Activated naive CD4-positive, alpha-beta T cell treated with anti-CD3 and anti-CD28 coated beads, Interleukin-2, amount 10 ng/mL, durations not matched to agents 7 days and 5 days (primary cell): ENCODE results near the gene CMTM8.

Experiments
- CTCF ChIA-PET: fragments of 350-600 bp; sonication (Branson Sonifier 250); formaldehyde crosslinking; loops from one replicate; lab custom pipeline; 2021; ENCODE audit warnings: antibody characterized with exemption; lab: Charles Lee
- DNase-seq: peaks from one replicate; pipeline ENCODE4 v3.0.0-alpha.2; 2020
- H3K27ac Mint-ChIP-seq: one replicate; pipeline ENCODE4 v1.8.0; 2021; ENCODE audit warnings: mild to moderate bottlenecking, moderate library complexity, mixed read lengths
- H3K27me3 Mint-ChIP-seq: one replicate; pipeline ENCODE4 v1.8.0; 2021; ENCODE audit warnings: mild to moderate bottlenecking, mixed read lengths
- H3K36me3 Mint-ChIP-seq: one replicate; pipeline ENCODE4 v1.8.0; 2021; ENCODE audit warnings: mixed read lengths
- H3K4me1 Mint-ChIP-seq: one replicate; pipeline ENCODE4 v1.8.0; 2021; ENCODE audit warnings: mixed read lengths
- H3K4me3 Mint-ChIP-seq: one replicate; pipeline ENCODE4 v1.8.0; 2021; ENCODE audit warnings: mild to moderate bottlenecking, moderate library complexity, mixed read lengths
- H3K9me3 Mint-ChIP-seq: one replicate; pipeline ENCODE4 v1.8.0; 2021; ENCODE audit warnings: mixed read lengths

CMTM8 gene

DNA sequence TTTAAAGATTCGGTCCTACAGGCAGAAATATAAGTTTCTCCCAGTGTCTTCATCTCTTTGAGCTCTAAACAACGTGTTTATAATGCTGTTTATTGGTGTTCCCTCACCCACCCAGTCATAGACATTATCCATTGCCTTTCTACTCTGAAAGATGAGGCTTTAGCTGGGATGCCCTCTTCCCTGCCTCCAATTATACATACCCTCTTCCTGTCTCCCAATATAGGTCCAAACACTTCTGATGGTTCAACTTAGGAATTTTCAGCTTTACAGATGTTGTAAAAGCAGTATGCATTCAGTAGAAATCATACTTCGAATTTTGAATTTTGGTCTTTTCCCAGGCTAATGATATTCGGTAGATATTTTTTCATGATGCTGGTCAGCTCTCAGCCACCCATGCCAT lies 2.6 kb downstream of the CMTM8 start:
- Mint-ChIP-seq H3K9me3 (peaks cover 4% of the 10 kb centered on the region), H3K27ac (no peak overlapping the region), H3K4me1 (peaks cover 54% of the 10 kb centered on the region), H3K27me3 (peaks cover 27% of the 10 kb centered on the region), H3K4me3 (no peak overlapping the region), H3K36me3 (peaks cover 16% of the 10 kb centered on the region)
- CTCF ChIA-PET: interaction anchor here (0.6 to 3.8 kb wide), 10 partner anchors 13 to 133 kb away, joined by 3 to 24 read pairs (median 4); no protein-coding TSS in a partner anchor
- no peak for DNase-seq

DNA sequence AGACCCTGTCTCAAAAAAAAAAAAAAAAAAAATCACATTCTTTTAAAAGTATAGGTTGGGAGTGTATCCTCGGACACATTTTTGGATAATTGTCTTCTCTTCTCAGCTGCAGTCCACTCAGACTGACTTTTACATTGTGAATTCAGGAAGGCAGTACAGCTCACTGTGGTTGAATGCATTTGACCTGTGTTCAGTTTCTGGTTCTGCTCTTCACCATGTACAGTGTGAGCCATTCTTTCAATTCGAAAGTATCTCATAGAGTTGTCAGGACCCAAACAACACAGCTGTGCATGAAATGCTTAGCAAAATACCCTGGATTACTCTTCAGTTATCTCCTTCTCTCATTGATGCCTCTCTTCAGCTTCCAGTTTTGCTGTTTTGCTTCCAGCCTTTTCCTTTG lies 5.0 kb downstream of the CMTM8 start:
- Mint-ChIP-seq H3K27ac (no peak overlapping the region), H3K4me1 (peaks cover 54% of the 10 kb centered on the region)
- CTCF ChIA-PET: interaction anchor here (0.7 to 1.0 kb wide), 2 partner anchors 52 to 96 kb away, joined by 3 to 5 read pairs; no protein-coding TSS in a partner anchor

DNA sequence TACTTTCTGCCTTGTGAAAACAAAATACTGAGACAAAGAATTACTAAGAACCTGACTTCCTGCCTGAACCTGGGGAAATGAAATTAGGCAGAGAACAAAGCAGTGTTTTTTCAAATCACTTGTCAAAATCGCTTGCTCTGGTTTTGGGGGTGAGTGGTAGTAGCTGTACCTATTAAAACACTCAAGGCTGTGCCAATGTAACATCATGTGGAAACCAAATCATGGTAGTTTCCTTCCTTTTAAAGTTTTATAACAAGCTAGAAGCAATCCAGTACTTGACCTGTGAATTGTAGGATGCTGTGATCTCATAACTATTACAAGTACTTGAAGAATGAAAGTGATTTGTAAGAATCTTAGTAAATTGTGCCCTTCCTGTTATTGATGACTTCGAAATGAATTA lies 6.7 kb downstream of the CMTM8 start:
- Mint-ChIP-seq H3K9me3 (no peaks in the 10 kb centered on the region), H3K36me3 (peaks cover 16% of the 10 kb centered on the region), H3K27me3 (no peaks in the 10 kb centered on the region), H3K27ac (peak overlapping the region; percentile 46), H3K4me1 (peaks cover 50% of the 10 kb centered on the region), H3K4me3 (no peak overlapping the region)
- DNase-seq: no peak
- CTCF ChIA-PET: no interaction called here

More for the DNA sequence above, 5.0 kb downstream of the CMTM8 start:
- H3K4me3 Mint-ChIP-seq: no peak overlapping the region
- no peaks in the 10 kb centered on the region for H3K9me3 Mint-ChIP-seq
- DNase-seq: no peak
- peaks cover 6% of the 10 kb centered on the region for H3K27me3 Mint-ChIP-seq
- H3K36me3 Mint-ChIP-seq: peaks cover 12% of the 10 kb centered on the region

DNA sequence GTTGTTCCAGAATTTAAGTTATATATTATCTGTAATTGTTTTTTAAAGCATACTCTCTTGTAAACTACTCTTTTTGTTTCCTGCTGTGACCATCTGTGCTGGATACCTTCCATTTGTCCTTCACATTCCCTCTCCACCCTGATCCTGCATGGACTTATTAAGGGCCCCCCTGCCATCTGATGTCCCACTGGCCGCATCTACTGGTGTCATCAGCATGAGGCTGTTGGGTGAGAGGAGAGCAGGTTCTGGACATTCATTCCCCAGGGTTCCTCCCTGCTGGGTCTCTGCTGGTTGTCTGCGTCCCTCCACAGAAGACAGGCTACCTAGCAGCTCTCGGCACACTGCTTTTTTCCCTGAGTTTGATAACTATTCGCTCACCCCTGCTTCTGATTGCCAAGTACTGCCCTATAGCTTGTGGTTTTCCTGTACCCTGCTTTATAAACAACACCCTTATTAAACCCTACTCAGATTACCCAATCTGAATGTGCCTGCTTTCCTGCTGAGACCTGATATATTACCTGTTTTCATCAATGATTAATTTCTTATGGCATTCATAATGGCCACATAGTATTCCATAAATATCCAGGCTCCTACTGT lies 7.7 kb downstream of the CMTM8 start:
- peaks cover 14% of the 10 kb centered on the region for H3K36me3 Mint-ChIP-seq
- no peak for DNase-seq
- H3K27ac Mint-ChIP-seq: peak overlapping the region; percentile 38
- H3K9me3 Mint-ChIP-seq: no peaks in the 10 kb centered on the region
- H3K27me3 Mint-ChIP-seq: no peaks in the 10 kb centered on the region
- CTCF ChIA-PET: no interaction called here
- no peak overlapping the region for H3K4me3 Mint-ChIP-seq
- peaks cover 40% of the 10 kb centered on the region for H3K4me1 Mint-ChIP-seq

DNA sequence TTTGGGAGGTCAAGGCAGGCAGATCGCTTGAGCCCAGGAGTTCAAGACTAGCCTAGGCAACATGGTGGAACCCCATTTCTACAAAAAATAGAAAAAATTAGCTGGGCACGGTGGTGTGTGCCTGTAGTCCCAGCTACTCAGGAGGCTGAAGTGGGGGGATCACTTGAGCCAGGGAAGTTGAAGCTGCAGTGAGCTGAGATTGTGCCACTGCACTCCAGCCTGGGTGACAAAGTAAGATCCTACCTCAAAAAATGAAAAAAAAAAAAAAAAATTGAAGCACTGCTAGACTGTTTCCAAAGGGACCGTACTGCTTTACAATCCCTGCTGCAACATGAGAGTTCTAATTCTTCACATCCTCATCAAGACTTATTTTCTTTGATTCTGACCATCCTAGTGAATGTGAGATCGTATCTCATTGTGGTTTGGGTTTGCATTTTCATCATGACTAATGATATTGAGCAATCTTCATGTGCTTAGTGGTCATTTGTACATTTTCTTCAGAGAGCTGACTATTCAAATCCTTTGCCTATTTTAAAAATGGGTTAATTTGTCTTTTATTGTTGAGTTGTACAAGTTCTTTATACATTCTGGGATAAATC lies 10.8 kb downstream of the CMTM8 start:
- CTCF ChIA-PET: interaction anchor here (1.2 kb wide), 1 partner anchor 9 kb away, joined by 3 read pairs; no protein-coding TSS in a partner anchor
- Mint-ChIP-seq H3K9me3 (peaks cover 5% of the 10 kb centered on the region), H3K4me1 (peaks cover 28% of the 10 kb centered on the region), H3K27ac (no peak overlapping the region), H3K27me3 (no peaks in the 10 kb centered on the region), H3K36me3 (peaks cover 9% of the 10 kb centered on the region), H3K4me3 (no peak overlapping the region)
- DNase-seq: no peak

DNA sequence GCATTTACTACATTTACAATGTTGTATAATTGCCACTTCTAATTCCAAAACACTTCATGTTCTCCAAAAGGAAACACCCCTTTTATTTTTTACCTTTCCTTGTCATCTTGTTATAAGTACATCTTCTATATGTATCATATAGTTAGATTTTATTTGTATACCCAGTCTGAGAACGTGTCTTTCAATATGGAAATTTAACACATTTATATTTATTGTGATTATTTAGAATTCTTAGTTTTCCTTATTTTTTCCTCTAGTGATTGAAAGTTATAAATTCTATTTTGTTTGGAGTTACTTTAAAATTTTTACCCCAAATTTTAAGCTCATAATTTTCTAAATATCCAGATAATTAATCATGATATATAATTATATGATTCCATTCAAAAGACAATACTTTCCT lies 15.8 kb downstream of the CMTM8 start:
- Mint-ChIP-seq H3K27me3 (no peaks in the 10 kb centered on the region), H3K4me1 (peaks cover 20% of the 10 kb centered on the region), H3K36me3 (peaks cover 14% of the 10 kb centered on the region), H3K4me3 (no peak overlapping the region), H3K9me3 (peaks cover 6% of the 10 kb centered on the region), H3K27ac (no peak overlapping the region)
- DNase-seq: no peak
- CTCF ChIA-PET: interaction anchor here (1.2 to 1.9 kb wide), 3 partner anchors 14 to 80 kb away, joined by 4 to 5 read pairs (median 4); no protein-coding TSS in a partner anchor

DNA sequence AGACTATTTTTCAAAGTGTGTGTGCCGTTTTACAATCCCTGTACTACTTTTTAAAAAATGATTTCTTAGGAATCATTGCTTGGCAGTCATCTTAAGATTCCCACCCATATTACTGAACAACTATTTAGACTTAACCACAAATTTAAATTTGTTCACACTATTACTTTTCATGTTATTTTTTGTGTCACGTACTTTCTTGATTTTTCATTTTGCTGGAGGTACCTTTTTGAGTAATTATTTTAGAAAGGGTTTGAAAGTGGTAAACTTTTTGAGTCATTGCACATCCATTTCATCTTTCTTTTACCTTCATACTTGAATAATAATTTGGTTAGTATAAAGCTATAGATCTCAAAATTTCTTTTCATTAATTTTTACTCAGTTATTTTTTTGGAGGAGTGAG lies 16.9 kb downstream of the CMTM8 start:
- Mint-ChIP-seq H3K27me3 (peaks cover 3% of the 10 kb centered on the region), H3K36me3 (peaks cover 10% of the 10 kb centered on the region), H3K9me3 (peaks cover 6% of the 10 kb centered on the region), H3K4me1 (peaks cover 14% of the 10 kb centered on the region), H3K27ac (no peak overlapping the region), H3K4me3 (no peak overlapping the region)
- no peak for DNase-seq
- CTCF ChIA-PET: no interaction called here

DNA sequence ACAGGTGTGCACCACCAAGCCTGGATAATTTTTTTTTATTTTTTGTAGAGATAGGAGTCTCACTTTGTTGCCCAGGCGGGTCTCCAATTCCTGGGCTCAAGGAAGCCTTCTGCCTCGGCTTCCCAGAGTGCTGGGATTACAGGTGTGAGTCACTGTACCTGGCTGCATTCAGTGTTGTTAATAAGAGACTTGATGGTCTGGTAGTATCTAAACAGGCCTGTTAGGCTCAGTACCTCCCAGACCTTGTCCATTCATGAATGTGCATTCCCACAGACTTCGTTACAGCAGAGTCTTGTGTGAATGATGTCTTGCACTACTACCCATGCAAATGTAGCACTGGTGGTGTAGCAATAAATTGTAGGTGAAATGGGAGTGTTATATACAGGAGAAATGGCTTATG lies 17.7 kb downstream of the CMTM8 start:
- no peak overlapping the region for H3K27ac Mint-ChIP-seq
- H3K9me3 Mint-ChIP-seq: peaks cover 6% of the 10 kb centered on the region
- peaks cover 3% of the 10 kb centered on the region for H3K27me3 Mint-ChIP-seq
- H3K4me1 Mint-ChIP-seq: peaks cover 14% of the 10 kb centered on the region
- CTCF ChIA-PET: no interaction called here
- H3K36me3 Mint-ChIP-seq: peaks cover 10% of the 10 kb centered on the region
- DNase-seq: no peak
- no peak overlapping the region for H3K4me3 Mint-ChIP-seq

DNA sequence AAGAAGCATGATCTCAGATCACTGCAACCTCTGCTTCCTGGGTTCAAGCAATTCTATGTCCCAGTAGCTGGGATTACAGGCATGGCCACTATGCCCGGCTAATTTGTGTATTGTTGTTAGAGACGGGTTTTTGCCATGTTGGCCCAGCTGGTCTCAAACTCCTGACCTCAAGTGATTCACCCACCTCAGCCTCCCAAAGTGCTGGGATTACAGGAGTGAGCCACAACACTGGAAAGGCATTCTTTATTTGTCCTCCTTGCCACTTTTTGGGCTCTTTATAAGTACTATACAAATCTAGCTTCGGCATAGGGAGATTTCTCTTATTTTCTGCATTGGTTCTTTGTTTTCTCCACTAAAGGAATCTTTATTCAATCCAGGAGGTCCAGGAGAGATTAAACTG lies 18.6 kb downstream of the CMTM8 start:
- no peak for DNase-seq
- Mint-ChIP-seq H3K4me1 (peaks cover 14% of the 10 kb centered on the region), H3K36me3 (peaks cover 12% of the 10 kb centered on the region), H3K9me3 (peaks cover 6% of the 10 kb centered on the region), H3K4me3 (no peak overlapping the region), H3K27ac (no peak overlapping the region), H3K27me3 (peaks cover 3% of the 10 kb centered on the region)
- CTCF ChIA-PET: interaction anchor here (1.8 kb wide), 1 partner anchor 17 kb away, joined by 9 read pairs; no protein-coding TSS in a partner anchor

DNA sequence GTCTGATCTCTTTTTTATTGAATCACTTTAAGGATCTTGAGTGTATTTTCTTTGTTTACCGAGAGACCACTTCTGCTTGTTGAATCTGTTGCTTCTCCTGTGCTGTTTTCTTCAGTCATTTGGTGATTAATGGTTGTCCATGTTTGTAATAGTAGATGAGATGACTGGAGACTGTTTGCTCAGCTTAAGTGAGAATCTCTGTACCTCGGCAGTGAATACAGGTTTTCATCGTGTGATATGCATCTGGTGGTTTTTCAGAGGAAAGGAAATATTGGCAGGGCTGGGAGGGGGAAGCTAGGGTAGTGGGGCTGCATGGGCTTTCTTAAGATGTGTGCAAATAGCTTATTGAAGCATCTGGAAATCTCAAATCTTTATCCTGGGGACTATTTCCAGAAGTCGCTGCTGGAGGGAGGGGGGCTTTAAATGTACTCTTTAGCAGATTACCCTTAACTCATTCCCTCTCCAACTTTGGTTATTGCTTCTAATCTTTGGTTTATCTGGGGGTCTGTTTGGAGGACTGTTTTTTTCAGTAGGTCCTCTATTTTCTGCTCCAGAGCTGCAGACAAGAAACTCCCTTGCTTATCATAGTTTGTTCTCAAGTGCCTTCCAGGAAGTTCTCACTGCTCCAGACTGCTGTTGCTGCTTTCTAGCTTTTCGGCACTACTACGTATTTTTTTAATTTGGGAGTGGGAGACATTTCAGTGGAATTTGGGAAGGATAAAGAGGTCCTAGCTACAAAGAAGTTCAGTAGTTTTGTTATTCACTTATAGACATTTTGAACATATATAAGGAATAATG lies 19.4 kb downstream of the CMTM8 start:
- DNase-seq: no peak
- H3K4me3 Mint-ChIP-seq: no peak overlapping the region
- H3K9me3 Mint-ChIP-seq: peaks cover 5% of the 10 kb centered on the region
- peaks cover 14% of the 10 kb centered on the region for H3K4me1 Mint-ChIP-seq
- peaks cover 3% of the 10 kb centered on the region for H3K27me3 Mint-ChIP-seq
- peaks cover 18% of the 10 kb centered on the region for H3K36me3 Mint-ChIP-seq
- no peak overlapping the region for H3K27ac Mint-ChIP-seq
- CTCF ChIA-PET: interaction anchor here (0.6 to 1.8 kb wide), 2 partner anchors 18 to 117 kb away, joined by 5 to 9 read pairs; no protein-coding TSS in a partner anchor

DNA sequence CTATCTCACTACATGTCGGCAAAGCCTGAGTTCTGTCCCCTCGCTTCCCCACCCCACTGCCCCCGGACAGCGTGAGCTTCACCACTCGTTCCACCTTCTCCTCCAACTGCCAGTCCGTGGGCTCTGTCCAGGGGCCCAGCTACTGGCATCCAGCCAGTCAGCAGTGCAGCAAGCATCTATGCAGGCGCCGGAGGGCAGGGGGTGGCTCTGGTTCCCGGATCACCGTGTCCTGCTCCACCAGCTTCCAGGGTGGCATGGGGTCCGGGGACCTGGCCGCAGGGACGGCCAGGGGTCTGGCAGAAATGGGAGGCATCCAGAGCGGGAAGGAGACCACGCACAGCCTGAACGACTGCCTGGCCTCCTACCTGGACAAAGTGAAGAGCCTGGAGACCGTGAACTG lies 20.4 kb downstream of the CMTM8 start:
- Mint-ChIP-seq H3K27me3 (peaks cover 3% of the 10 kb centered on the region), H3K4me3 (no peak overlapping the region), H3K27ac (no peak overlapping the region), H3K4me1 (peaks cover 14% of the 10 kb centered on the region), H3K9me3 (peaks cover 2% of the 10 kb centered on the region), H3K36me3 (peaks cover 15% of the 10 kb centered on the region)
- DNase-seq: no peak
- CTCF ChIA-PET: no interaction called here

DNA sequence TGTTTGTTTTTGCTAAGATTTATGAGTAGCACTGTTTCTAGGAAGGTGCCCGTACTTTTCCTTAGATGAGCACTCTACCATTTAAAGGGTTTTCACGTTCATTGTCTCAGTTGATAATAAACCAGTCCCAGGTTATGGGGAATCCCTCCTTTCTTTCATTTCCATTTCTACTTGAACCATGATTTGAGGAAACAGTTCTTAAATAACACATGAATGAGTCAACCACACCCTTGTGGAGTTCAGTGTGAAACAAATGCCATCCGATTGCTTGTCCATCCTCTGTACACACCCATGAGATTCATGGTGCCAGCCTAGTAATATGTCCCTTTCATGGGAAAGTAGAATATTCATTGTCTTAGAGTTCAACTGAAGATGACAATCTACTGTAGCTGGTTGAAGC lies 23.1 kb downstream of the CMTM8 start:
- peaks cover 8% of the 10 kb centered on the region for H3K36me3 Mint-ChIP-seq
- no peak for DNase-seq
- CTCF ChIA-PET: interaction anchor here (1.2 kb wide), 1 partner anchor 110 kb away, joined by 3 read pairs; no protein-coding TSS in a partner anchor
- H3K27me3 Mint-ChIP-seq: peaks cover 3% of the 10 kb centered on the region
- no peak overlapping the region for H3K27ac Mint-ChIP-seq
- H3K4me3 Mint-ChIP-seq: no peak overlapping the region
- no peaks in the 10 kb centered on the region for H3K9me3 Mint-ChIP-seq
- peaks cover 14% of the 10 kb centered on the region for H3K4me1 Mint-ChIP-seq

DNA sequence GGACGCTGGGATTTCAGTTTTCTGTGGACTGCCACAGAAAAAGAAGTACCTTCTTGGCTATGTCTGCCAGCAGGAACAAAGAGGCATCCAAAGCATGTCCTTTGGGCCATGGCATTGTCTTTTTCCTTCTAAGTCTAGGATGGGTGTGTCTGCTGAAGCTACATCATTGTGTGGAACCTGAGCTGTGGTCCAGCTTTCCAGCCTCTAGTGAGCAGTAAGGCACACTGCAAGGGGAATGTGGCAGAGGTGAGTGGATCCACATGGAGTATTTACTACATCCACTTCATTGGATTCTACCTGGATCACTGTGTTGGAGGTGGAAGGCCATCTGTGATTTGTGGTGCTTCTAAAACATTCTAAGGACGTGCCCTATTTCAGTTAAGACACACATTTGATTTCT lies 23.7 kb downstream of the CMTM8 start:
- H3K27me3 Mint-ChIP-seq: peaks cover 3% of the 10 kb centered on the region
- CTCF ChIA-PET: interaction anchor here (1.2 kb wide), 1 partner anchor 109 kb away, joined by 3 read pairs; no protein-coding TSS in a partner anchor
- H3K4me3 Mint-ChIP-seq: no peak overlapping the region
- no peak for DNase-seq
- H3K9me3 Mint-ChIP-seq: no peaks in the 10 kb centered on the region
- H3K4me1 Mint-ChIP-seq: peaks cover 12% of the 10 kb centered on the region
- no peak overlapping the region for H3K27ac Mint-ChIP-seq
- peaks cover 8% of the 10 kb centered on the region for H3K36me3 Mint-ChIP-seq

DNA sequence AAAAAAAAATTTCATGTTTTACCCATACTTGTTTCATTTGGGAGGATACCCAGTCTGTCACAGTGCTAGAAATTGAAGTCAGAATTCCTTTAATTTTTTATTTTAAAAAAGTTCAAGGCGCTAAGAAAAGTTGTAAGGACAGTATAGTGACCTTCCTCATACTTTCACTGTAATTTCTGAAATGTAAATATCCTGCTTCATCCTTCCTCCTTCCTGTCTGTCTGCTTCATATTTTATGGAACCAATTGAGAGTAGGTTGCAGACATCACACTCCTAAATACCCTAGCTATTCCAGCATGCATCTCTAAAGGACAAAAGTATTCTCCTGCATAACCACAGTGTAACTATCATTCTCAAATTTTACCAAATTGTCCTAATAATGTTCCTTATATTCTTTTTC lies 35.8 kb downstream of the CMTM8 start:
- no peak for DNase-seq
- CTCF ChIA-PET: interaction anchor here (0.7 kb wide), 1 partner anchor 578 kb away, joined by 3 read pairs; no protein-coding TSS in a partner anchor
- Mint-ChIP-seq H3K36me3 (peaks cover 2% of the 10 kb centered on the region), H3K27me3 (no peaks in the 10 kb centered on the region), H3K27ac (no peak overlapping the region), H3K4me3 (no peak overlapping the region), H3K4me1 (peaks cover 2% of the 10 kb centered on the region), H3K9me3 (no peaks in the 10 kb centered on the region)
